Vagina (tissue), 2 donors: ENCODE measurements around the gene CCDC9B.

Experiments used
- POLR2AphosphoS5 ChIP-seq, 2 donors: sonication (generic); formaldehyde crosslinking; IDR thresholded peaks; one replicate each; pipeline ENCODE4 v1.9.0; 2017; ENCODE audit warnings: antibody characterized with exemption in 2 of 2, mild to moderate bottlenecking in 2 of 2, low read depth in 1 of 2; ENCODE audit not compliant: insufficient read depth in 1 of 2
- TF ChIP-seq, protein P1 (sequence below), 3 experiments: fragments of 450-650 bp in 2 of 3; fragments of 200-600 bp in 1 of 3; sonication (generic) in 1 of 3; IDR thresholded peaks; one replicate each; pipeline ENCODE4 v1.5.1; 2017 to 2019; ENCODE audit warnings: antibody characterized with exemption in 3 of 3, mild to moderate bottlenecking in 2 of 3, moderate library complexity in 2 of 3

DNA sequence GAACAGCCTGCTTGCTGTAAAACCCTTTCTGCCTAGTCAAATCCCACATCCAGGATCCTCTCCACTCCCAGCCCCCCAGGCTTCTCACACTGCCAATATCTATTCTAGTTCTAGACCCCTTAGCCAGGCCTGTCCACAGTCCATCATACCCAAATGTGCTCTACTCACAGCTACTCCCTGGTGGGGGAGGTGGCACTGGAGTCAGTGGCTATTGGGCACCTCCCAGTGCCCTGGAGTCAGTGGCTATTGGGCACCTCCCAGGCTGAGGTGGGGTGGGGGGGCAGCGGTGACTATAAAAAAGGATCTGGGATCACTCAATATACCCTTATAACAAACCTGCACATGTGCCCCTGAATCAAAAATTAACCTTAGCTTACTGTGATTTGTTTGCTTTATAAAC lies 16.5 kb upstream of the CCDC9B start:
- no peak for TF ChIP-seq POLR2AphosphoS5 (IDR thresholded peaks at IDR 0.05; ENCODE audit: insufficient read depth in 1 of 2, low read depth in 1 of 2)
- TF ChIP-seq, protein P1, sequence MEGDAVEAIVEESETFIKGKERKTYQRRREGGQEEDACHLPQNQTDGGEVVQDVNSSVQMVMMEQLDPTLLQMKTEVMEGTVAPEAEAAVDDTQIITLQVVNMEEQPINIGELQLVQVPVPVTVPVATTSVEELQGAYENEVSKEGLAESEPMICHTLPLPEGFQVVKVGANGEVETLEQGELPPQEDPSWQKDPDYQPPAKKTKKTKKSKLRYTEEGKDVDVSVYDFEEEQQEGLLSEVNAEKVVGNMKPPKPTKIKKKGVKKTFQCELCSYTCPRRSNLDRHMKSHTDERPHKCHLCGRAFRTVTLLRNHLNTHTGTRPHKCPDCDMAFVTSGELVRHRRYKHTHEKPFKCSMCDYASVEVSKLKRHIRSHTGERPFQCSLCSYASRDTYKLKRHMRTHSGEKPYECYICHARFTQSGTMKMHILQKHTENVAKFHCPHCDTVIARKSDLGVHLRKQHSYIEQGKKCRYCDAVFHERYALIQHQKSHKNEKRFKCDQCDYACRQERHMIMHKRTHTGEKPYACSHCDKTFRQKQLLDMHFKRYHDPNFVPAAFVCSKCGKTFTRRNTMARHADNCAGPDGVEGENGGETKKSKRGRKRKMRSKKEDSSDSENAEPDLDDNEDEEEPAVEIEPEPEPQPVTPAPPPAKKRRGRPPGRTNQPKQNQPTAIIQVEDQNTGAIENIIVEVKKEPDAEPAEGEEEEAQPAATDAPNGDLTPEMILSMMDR (IDR thresholded peaks at IDR 0.05): no peak
